ENCODE measurements around the gene MAP3K20.

DNA sequence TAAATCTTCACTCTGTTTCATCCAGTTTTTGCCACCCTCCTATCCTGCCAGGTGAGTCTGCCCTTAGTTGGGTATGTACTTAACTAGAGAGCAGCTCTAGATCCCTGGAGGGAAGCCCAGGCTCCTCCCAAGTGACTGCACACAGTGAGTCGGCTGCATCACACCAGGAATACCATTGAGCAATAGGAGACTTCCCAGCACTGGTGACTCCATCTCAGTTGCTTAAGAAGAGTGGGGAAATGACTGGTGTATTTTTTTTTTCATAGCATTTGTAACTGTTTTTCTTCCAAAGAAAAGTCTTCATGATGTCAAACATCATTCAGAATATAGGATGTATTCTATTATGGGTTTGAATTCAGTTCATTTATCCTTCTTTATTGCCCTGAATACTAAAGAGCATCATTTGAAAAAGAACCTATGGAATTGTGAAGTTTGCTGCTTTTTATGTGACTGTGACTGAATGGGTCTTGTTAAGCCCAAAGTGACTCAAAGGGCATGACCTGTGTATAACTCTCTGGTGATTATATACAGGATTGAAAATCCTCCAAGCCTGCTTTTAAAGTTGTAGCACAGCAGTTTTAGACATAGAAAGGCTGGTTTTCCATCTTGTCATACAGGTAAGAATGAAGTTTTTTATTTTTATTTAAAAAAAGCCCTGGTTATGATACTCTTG, 84.3 kb downstream of the MAP3K20 start:
- TF ChIP-seq, protein P1, sequence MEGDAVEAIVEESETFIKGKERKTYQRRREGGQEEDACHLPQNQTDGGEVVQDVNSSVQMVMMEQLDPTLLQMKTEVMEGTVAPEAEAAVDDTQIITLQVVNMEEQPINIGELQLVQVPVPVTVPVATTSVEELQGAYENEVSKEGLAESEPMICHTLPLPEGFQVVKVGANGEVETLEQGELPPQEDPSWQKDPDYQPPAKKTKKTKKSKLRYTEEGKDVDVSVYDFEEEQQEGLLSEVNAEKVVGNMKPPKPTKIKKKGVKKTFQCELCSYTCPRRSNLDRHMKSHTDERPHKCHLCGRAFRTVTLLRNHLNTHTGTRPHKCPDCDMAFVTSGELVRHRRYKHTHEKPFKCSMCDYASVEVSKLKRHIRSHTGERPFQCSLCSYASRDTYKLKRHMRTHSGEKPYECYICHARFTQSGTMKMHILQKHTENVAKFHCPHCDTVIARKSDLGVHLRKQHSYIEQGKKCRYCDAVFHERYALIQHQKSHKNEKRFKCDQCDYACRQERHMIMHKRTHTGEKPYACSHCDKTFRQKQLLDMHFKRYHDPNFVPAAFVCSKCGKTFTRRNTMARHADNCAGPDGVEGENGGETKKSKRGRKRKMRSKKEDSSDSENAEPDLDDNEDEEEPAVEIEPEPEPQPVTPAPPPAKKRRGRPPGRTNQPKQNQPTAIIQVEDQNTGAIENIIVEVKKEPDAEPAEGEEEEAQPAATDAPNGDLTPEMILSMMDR (IDR thresholded peaks at IDR 0.05; ENCODE audit: low read depth, low read length) = no peak
- TF ChIP-seq EZH2phosphoT487 (IDR thresholded peaks at IDR 0.05; ENCODE audit: low read depth) = no peak
